MM.1S (cell line): Measurements from ENCODE around the gene DNAH9.

ENCODE experiments used
- CTCF ChIP-seq: fragments of 300-600 bp; sonication (generic); IDR thresholded peaks from 2 replicates; pipeline ENCODE4 v1.5.1; 2016; ENCODE audit warnings: antibody characterized with exemption, low read length, mixed read lengths
- EZH2 ChIP-seq: fragments of 300-600 bp; sonication (generic); optimal IDR thresholded peaks from 2 replicates; pipeline ENCODE3; 2017; ENCODE audit warnings: low read depth, mild to moderate bottlenecking, antibody characterized with exemption, low read length, mixed read lengths

GRCh38 chr17:11852231-11852630, 254.0 kb downstream of the DNAH9 start:
- TF ChIP-seq CTCF (no peak), EZH2 (no peak)
